GM23248 (cell line): ENCODE data around the gene SUSD4. TPM values are rescaled to one million over a fixed set of nuclear protein-coding genes. Genes with fewer than 3 reads are reported as not detected.

Experiments used
- DNase-seq: peaks from one replicate; pipeline ENCODE4 v3.0.0-alpha.2; 2015
- H2AFZ ChIP-seq: fragments of 200-600 bp; sonication (generic); 2 replicates; pipeline ENCODE4 v1.6.1; 2016; ENCODE audit warnings: antibody characterized with exemption
- H3F3A ChIP-seq: fragments of 200-600 bp; sonication (generic); 2 replicates; pipeline ENCODE4 v1.6.1; 2016; ENCODE audit warnings: mild to moderate bottlenecking, antibody characterized with exemption, mixed run types; ENCODE audit not compliant: insufficient read depth
- H3K27ac ChIP-seq: fragments of 200-600 bp; sonication (generic); 2 replicates; pipeline ENCODE4 v1.5.1; 2016; ENCODE audit warnings: mild to moderate bottlenecking
- H3K27me3 ChIP-seq: fragments of 200-600 bp; sonication (generic); replicated peaks from 2 replicates; pipeline ENCODE4 v1.6.1; 2016; ENCODE audit warnings: mild to moderate bottlenecking; ENCODE audit not compliant: insufficient read depth
- H3K36me3 ChIP-seq: fragments of 200-600 bp; sonication (generic); 2 replicates; pipeline ENCODE4 v1.6.1; 2016; ENCODE audit warnings: low read depth, mild to moderate bottlenecking
- H3K4me1 ChIP-seq: fragments of 200-600 bp; sonication (generic); 2 replicates; pipeline ENCODE4 v1.6.1; 2016; ENCODE audit warnings: mild to moderate bottlenecking; ENCODE audit not compliant: insufficient read depth
- H3K4me2 ChIP-seq: fragments of 200-600 bp; sonication (generic); one replicate; pipeline ENCODE4 v1.6.1; 2016; ENCODE audit warnings: mild to moderate bottlenecking; ENCODE audit not compliant: unreplicated experiment
- H3K4me3 ChIP-seq: fragments of 200-600 bp; sonication (generic); 2 replicates; pipeline ENCODE4 v1.5.1; 2016; ENCODE audit warnings: mild to moderate bottlenecking
- H3K79me2 ChIP-seq: fragments of 200-600 bp; sonication (generic); 2 replicates; pipeline ENCODE4 v1.6.1; 2016; ENCODE audit warnings: mild to moderate bottlenecking; ENCODE audit not compliant: insufficient read depth
- H3K9ac ChIP-seq: fragments of 200-600 bp; sonication (generic); 2 replicates; pipeline ENCODE4 v1.6.1; 2016; ENCODE audit warnings: mild to moderate bottlenecking
- H3K9me2 ChIP-seq: fragments of 200-600 bp; sonication (generic); 2 replicates; pipeline ENCODE4 v1.6.1; 2016; ENCODE audit warnings: mixed run types, mild to moderate bottlenecking, moderate library complexity; ENCODE audit not compliant: insufficient read depth
- H3K9me3 ChIP-seq: fragments of 200-600 bp; sonication (generic); one replicate; pipeline ENCODE4 v1.6.1; 2017; ENCODE audit warnings: low read depth
- H4K20me1 ChIP-seq: fragments of 200-600 bp; sonication (generic); 2 replicates; pipeline ENCODE4 v1.6.0; 2016; ENCODE audit not compliant: insufficient read depth
- EZH2 ChIP-seq: fragments of 200-600 bp; sonication (generic); IDR thresholded peaks from 2 replicates; pipeline ENCODE4 v1.6.1; 2018; ENCODE audit warnings: antibody characterized with exemption, mild to moderate bottlenecking; ENCODE audit not compliant: insufficient read depth, poor library complexity, severe bottlenecking
- EZH2phosphoT487 ChIP-seq: fragments of 200-600 bp; sonication (generic); IDR thresholded peaks from 2 replicates; pipeline ENCODE4 v1.6.1; 2018; ENCODE audit warnings: antibody characterized with exemption, moderate library complexity, mild to moderate bottlenecking, low read depth; ENCODE audit not compliant: insufficient read depth
- whole genome bisulfite sequencing, 2 experiments: methylation state at CpG; one replicate each; pipeline ENCODE4 v1.1.6; 2015 to 2017; ENCODE audit warnings: low lambda C conversion rate in 2 of 2, low coverage in 1 of 2; ENCODE audit errors: missing lambda C conversion rate in 2 of 2; 5-methylcytosine and 5-hydroxymethylcytosine counted together
- in situ Hi-C: fragments of 300-500 bp; cut with MboI; formaldehyde crosslinking; loops from 2 replicates; pipeline ENCODE4 v1.15.0; 2020
- polyA plus RNA-seq: library from polyadenylated mRNA; unstranded; fragments of >200 nt; fragmentation: Nextera tagmentation; extraction: Ambion mirVana; gene quantifications from 2 replicates; pipeline ENCODE4 v1.2.1, GENCODE V29; 2016
- total RNA-seq: library from RNA; depleted of rRNA; stranded (reverse); fragments of >200 nt; shearing (Covaris generic); gene quantifications from 2 replicates; pipeline ENCODE4 v1.2.3, GENCODE V29; 2014

The SUSD4 gene
- total and polyA plus RNA-seq, 2 experiments from 2014 or later, result 1.1 to 3.9 TPM

GRCh38 chr1:223355699-223356098 is 8.3 kb downstream of the SUSD4 start:
- DNase-seq, result no peak
- Histone ChIP-seq H2AFZ (no peak overlapping the region), H3F3A (no peaks in the 10 kb centered on the region), H3K27ac (no peak overlapping the region), H3K36me3 (no peaks in the 10 kb centered on the region), H3K9me3 (no peaks in the 10 kb centered on the region), H3K79me2 (no peaks in the 10 kb centered on the region), H3K9me2 (no peaks in the 10 kb centered on the region), H3K9ac (no peak overlapping the region), H3K4me1 (no peaks in the 10 kb centered on the region), H4K20me1 (no peaks in the 10 kb centered on the region), H3K4me3 (no peak overlapping the region), H3K27me3 (peaks cover 77% of the 10 kb centered on the region), H3K4me2 (no peak overlapping the region)
- in situ Hi-C loops, result no loop called here
- WGBS, 2 experiments, result 63 to 73% methylated on average over 2 of the region's 2 CpGs
- TF ChIP-seq EZH2 (no peak), EZH2phosphoT487 (no peak)

- Histone ChIP-seq H2AFZ (no peak overlapping the region), H3K36me3 (no peaks in the 10 kb centered on the region), H3K4me1 (no peaks in the 10 kb centered on the region), H3K9me3 (no peaks in the 10 kb centered on the region), H3K4me3 (no peak overlapping the region), H3K4me2 (no peak overlapping the region), H3K9ac (no peak overlapping the region), H3K27me3 (peaks cover 63% of the 10 kb centered on the region), H3K9me2 (no peaks in the 10 kb centered on the region), H3K79me2 (no peaks in the 10 kb centered on the region), H3K27ac (no peak overlapping the region), H4K20me1 (no peaks in the 10 kb centered on the region), H3F3A (no peaks in the 10 kb centered on the region)
- DNase-seq, result no peak
- in situ Hi-C loops, result no loop called here
- no peak for TF ChIP-seq EZH2phosphoT487
- no peak for TF ChIP-seq EZH2
- 69 to 77% methylated on average over 6 of the region's 6 CpGs for WGBS, 2 experiments
Measured at GRCh38 chr1:223353939-223354338, 10.0 kb downstream of the SUSD4 start.

GRCh38 chr1:223352944-223353343 is 11.0 kb downstream of the SUSD4 start:
- Histone ChIP-seq H3K79me2 (no peaks in the 10 kb centered on the region), H3K27me3 (peaks cover 53% of the 10 kb centered on the region), H3F3A (no peaks in the 10 kb centered on the region), H3K27ac (no peak overlapping the region), H3K9me2 (no peaks in the 10 kb centered on the region), H3K4me1 (no peaks in the 10 kb centered on the region), H4K20me1 (no peaks in the 10 kb centered on the region), H2AFZ (no peak overlapping the region), H3K9ac (no peak overlapping the region), H3K4me2 (no peak overlapping the region), H3K36me3 (no peaks in the 10 kb centered on the region), H3K9me3 (no peaks in the 10 kb centered on the region), H3K4me3 (no peak overlapping the region)
- no peak for DNase-seq
- in situ Hi-C loops, result no loop called here
- no peak for TF ChIP-seq EZH2phosphoT487
- no peak for TF ChIP-seq EZH2
- WGBS, 2 experiments, result 53% methylated on average over 7 of the region's 7 CpGs

GRCh38 chr1:223350361-223350908 is 13.5 kb downstream of the SUSD4 start:
- TF ChIP-seq EZH2, result no peak
- TF ChIP-seq EZH2phosphoT487, result no peak
- no peaks in the 10 kb centered on the region for H4K20me1 ChIP-seq

GRCh38 chr1:223349241-223349640 is 14.7 kb downstream of the SUSD4 start:
- TF ChIP-seq EZH2phosphoT487 (no peak), EZH2 (no peak)
- Histone ChIP-seq H3K4me1 (no peaks in the 10 kb centered on the region), H3K36me3 (no peaks in the 10 kb centered on the region), H3K27me3 (peaks cover 30% of the 10 kb centered on the region), H3K4me2 (no peak overlapping the region), H2AFZ (no peak overlapping the region), H3K4me3 (no peak overlapping the region), H3K79me2 (no peaks in the 10 kb centered on the region), H3K9me2 (no peaks in the 10 kb centered on the region), H4K20me1 (no peaks in the 10 kb centered on the region), H3K27ac (no peak overlapping the region), H3F3A (no peaks in the 10 kb centered on the region), H3K9me3 (no peaks in the 10 kb centered on the region), H3K9ac (no peak overlapping the region)
- in situ Hi-C loops, result no loop called here
- DNase-seq, result no peak
- 72 to 77% methylated on average over 3 of the region's 3 CpGs for WGBS, 2 experiments

More at GRCh38 chr1:223350361-223350908, 13.5 kb downstream of the SUSD4 start:
- Histone ChIP-seq H3K4me1 (no peaks in the 10 kb centered on the region), H3F3A (no peaks in the 10 kb centered on the region), H3K9me2 (no peaks in the 10 kb centered on the region), H2AFZ (no peak overlapping the region), H3K27ac (no peak overlapping the region), H3K79me2 (no peaks in the 10 kb centered on the region), H3K27me3 (peaks cover 35% of the 10 kb centered on the region), H3K36me3 (no peaks in the 10 kb centered on the region), H3K9ac (no peak overlapping the region), H3K9me3 (no peaks in the 10 kb centered on the region), H3K4me3 (no peak overlapping the region), H3K4me2 (no peak overlapping the region)
- 75 to 76% methylated on average over 5 of the region's 5 CpGs for WGBS, 2 experiments
- in situ Hi-C loops, result no loop called here
- DNase-seq, result no peak
